Activated CD4-positive, CD25-positive, alpha-beta regulatory T cell treated with anti-CD3 and anti-CD28 coated beads, Interleukin-2, amount 50 U/mL, for 72 hours (primary cell): ENCODE measurements around the gene KRT4.
"Not testable (repeated sequence)": the region's sequence is repeated elsewhere in the genome, so short reads cannot be mapped to it uniquely, and the experiment has no call there.

ENCODE experiments used
- DNase-seq: peaks from one replicate; pipeline ENCODE4 v3.0.0; 2021

Gene KRT4

GRCh38 chr12:52771505-52771904, 42.4 kb downstream of the KRT4 start:
- no peak for DNase-seq

GRCh38 chr12:52771088-52771487, 42.8 kb downstream of the KRT4 start:
- no peak for DNase-seq

DNA sequence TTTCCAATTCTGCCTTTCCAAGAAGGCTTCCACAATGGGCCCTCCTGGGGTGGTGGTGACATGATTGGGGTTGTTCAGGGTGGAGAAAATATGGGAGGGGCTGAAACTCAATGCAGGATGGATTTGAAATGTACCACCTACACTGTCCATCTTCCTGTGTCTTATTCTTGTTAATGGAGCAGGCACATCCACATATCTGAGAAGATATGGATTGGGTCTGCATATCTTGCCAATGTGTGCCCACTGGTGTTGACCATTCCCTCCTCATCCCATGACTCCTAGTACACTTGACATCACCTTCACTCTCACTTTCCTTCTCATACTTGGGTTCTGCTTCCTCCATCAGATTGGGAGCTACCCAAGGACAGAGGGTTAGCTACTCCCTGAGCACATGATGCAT, 44.0 kb downstream of the KRT4 start:
- DNase-seq, result no peak

DNA sequence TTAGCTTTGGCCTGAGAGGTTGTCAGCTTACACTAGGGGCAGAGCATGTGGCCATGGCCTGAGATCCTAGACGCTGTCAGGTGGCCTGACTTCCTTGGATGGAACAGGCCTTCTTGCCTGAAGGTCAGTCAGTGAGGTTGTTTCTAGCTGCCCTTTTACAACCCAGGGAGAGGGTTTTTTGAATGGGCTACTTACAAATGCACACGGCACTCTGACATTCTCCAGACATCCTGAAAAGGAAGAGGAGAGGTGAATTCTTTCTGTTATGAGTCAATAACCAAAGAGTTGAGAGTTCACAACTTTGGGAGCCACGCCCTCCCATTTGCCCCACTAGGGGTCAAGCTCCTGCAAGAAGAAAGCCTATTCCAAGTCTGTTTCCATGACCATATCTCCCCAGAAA, 44.6 kb downstream of the KRT4 start:
- no peak for DNase-seq

GRCh38 chr12:52768479-52769200, 45.3 kb downstream of the KRT4 start:
- no peak for DNase-seq

DNA sequence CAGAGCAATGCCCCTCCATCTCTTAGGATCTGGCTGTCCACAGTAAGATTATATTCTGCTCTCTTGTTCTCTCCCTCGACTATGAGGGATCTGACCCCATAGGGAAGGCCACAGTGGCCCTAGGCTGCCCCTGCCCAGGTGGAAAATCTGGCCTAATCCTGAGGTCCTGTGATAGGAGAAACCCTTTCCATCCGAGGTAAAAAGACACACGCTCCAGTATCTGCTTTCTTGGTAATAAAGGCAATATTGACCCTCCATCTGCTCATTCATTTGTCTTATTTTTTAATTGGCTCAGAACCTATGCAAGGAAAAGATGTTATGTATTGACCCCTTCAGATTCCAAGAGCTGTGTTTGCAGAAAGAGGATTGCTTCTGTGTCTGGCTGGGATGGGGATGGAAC, 46.5 kb downstream of the KRT4 start:
- DNase-seq, result no peak

DNA sequence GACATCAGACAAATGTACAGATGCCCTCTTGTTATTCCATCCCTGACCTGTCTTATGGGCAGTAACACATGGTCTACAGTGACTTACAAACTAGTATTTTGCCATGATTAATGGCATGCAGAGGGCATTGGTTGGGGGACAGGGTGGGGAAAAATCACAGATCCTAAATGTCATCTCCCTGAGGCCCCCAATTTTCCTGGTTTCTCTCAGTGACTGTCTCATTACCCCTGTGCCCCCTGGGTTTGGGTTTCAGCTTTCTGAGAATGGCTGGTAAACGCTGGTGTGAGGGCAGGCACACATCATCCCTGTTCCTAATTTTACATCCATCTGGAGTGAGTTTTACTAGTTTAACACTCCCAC, 46.9 kb downstream of the KRT4 start:
- DNase-seq, result no peak

- no peak for DNase-seq
Measured at GRCh38 chr12:52766351-52767019, 47.4 kb downstream of the KRT4 start.

GRCh38 chr12:52765702-52766101, 48.2 kb downstream of the KRT4 start:
- DNase-seq, result no peak

DNA sequence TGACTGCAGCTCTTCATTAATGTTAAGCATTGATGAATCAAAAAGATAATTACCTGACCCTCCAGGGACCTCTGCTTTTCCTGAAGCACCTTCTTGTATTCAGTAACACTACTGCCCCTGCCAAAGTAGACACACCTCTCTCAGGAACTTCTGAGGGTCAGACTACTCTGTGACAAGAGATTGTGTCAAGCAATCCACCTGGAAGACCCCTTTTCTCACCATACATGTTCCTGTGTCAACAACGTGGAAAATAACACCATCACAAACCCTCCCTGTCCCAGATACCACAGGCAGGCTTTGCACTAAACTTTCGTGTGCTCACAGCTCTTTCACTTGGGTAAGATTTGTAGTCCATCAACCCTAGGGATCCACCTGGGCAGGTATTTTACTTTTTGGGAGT, 49.9 kb downstream of the KRT4 start:
- DNase-seq, result no peak

DNA sequence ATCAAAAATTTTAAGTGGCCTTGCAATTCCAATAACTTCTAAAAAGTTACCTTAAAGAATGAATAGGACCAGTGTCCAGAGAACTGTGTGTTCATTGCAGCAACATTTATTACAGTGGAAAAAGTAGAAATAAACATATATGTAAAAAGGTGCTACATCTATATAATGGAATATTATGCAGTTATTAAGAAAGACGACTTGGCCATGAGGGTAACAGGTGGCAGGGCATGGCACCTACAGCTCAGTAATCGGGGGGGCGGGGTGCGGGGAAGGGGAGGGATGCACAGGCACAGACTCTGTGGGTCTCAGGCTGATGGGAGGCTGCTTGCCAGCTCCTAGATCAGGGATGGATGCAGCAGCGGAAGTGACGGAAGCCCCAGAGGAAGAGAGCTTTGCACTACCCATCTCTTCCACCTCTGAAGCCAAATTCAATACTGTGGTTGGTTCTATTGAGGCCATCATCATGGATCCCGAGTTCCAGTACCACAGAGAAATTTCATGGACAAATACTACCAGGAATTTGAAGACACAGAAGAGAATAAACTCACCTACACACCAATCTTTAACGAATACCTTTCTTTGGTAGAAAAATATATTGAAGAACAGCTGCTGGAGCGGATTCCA, 50.8 kb downstream of the KRT4 start:
- no peak for DNase-seq

DNA sequence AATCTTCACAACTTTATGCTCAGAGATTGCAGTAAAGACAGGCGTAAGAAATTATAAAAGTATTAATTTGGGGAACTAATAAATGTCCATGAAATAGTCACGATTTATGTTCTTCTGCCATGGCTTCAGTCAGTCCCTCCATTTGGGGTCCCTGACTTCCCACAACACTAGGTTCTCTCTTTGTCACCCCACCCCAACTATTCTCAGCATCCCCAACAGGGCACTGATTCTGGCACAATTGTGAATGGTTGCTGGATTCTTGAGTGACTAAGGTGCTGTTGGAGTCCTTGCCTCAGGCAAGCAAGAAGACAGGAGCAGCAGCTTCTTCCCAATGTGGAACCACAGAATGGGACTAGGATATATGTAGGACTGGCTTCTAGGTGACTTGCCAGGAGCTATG, 52.1 kb downstream of the KRT4 start:
- no peak for DNase-seq

DNA sequence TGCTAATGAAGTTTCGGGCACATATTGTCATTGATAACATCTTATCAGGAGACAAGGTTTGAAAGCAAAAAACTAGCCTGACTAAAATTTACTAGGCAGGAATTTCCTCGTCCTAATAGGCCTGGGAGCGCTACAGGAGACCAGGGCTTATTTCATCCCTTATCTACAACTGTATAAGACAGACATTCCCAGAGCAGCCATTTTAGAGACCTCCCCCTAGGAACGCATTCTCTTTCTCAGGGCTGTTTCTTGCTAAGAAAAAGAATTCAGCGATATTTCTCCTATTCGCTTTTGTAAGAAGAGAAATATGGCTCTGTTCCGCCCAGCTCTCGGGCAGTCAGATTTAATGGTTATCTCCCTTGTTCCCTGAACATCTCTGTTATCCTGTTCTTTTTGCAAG, 52.7 kb downstream of the KRT4 start:
- DNase-seq, result not testable (repeated sequence)

- DNase-seq, result no peak
Measured at GRCh38 chr12:52760623-52761022, 53.3 kb downstream of the KRT4 start.

DNA sequence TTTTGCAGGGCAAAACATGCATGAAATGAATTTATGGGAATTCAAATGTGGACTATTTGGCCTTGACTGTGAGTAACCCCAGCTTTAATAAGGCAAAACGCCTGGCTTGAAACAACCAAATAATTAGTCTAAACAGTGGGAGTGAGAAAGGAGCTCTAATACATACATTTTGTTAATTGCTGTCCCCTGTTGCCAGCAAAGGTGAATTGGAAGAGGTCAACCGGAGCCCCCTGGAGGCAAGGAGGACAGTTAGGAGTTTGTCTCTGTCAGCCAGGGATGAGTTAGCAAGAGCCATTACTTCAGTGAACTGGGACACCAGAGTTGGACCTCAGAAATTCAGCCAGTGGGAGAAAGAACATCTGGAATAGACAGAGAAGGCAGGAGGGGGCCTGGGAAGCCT, 54.2 kb downstream of the KRT4 start:
- no peak for DNase-seq

GRCh38 chr12:52759218-52759617, 54.7 kb downstream of the KRT4 start:
- DNase-seq, result no peak

DNA sequence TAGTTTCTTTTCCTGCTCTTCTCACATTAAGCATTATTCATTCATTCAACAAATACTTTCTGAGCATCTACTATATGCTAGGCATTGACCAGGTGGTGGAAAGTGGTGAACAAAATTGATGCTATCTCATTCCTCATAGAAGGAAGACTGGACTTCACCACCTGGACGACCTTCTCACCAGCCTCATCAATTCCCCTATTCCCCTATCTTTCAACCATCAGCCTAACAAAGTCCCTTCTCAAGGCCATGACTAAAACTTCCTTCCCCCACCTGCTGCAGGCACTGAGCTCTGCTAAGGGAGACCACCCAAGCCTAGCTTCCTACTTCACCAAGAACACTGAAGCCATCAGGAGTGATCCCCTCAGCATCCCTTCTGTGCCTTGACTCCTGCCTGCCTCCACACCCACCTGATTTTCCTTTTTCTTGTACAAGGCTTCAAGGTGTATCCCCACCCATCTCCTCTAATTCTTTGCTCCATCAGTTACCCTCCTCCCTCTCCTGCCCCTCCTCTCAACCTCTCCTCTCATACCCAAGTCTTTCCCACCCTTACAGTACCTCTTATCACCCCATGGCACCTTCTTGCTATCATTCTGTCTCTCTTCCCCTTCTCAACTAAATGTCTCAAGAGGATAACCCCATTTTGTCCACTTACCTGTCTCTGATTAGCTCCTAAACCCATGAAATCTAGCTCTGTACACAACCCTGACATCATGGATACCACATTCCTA, 56.3 kb downstream of the KRT4 start:
- no peak for DNase-seq
